NCI-H524 (cell line): ENCODE measurements around the gene RERG.
A peak's percentile ranks its signal among the peaks of the same experiment; 100 is the strongest.

Experiments
- DNase-seq, 2 experiments: peaks; one replicate each; lab custom pipeline; 2025; lab: John Stamatoyannopoulos, UW

RERG gene

DNA sequence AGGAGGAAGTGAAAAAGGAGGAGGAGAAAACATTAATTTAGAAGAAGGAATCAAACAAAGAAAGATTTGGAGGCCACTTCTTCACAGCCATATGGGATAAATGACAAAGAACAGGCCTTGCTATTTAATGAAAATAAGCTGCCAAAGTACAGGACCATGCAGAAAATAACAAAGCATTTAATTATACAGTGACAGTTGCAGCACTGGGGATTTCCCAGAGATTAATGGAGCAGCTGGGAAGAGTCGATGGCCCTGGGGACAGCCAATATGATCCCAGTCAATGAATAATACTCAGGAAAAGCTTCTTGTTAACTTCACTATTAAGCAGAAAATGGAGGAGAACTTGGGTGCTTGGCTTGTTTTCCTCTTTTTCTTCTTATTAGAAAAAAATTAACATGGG lies 34.6 kb downstream of the RERG start:
- peak; percentile 75 to 86 for DNase-seq

DNA sequence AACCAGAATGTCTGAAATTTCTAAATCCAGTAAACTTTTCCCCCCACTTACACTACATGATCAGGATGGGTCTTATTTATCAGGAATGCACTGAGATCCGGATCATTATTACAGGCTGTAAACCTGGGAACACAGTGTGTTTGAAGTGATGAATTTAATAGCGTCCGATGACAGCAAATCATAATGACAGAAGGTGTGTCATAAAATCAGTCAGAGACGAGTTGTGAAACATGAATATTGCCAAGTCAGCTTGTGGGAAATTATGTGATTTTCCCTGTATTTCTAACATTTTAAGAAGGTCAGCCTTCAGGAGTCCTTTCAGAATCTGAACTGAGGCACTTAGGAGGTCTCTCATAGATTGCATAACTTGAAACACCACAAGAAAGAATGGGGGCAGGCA lies 36.7 kb downstream of the RERG start:
- DNase-seq, result no peak

DNA sequence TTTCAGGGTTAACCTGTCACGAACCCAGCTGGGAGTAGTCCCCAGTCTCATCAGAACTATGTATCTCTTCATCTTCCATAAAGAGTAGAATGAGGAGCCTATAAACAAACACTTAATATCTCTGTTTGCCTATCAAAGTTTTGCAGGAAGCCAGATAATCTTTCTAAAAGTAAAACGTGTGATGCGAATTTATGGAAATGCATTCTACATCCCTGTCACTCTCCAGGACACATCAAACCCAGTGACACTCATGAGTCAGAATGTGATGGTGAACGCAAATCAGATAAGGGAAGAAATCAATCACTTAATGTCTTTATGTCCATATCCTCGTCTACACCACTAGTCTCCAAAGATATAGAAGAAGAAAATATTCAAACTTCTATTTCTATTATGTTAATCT lies 37.4 kb downstream of the RERG start:
- DNase-seq, result no peak

DNA sequence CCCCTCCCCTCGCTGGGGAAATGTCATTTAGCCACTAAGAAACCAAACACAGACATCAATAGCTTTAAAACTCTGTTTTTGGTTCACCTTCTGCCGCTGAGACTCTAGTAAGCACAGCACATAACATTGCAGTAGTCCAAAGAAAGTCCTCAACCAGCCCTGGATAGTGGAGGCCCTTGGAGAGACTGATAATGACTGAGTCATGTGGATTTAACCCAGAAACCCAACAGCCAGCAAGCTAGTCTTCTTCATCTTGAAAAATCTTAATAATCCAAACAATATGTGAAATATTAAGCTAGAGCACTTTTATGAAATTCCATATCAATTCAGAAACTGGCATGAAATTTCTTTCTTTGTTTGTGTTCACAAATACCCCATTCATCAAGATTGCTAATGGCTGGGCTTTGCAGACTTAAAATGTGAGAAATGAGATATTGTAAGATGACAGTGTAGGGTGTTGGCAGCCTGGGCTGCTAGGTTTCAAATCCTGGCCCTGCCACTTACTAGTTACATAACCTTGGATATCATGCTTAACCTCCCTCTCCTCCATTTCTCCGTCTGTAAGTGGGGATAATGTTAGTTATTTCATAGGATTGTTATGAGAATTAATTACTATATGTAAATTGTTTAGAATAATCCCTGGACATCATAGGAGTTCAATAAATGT lies 40.1 kb downstream of the RERG start:
- DNase-seq, result no peak

DNA sequence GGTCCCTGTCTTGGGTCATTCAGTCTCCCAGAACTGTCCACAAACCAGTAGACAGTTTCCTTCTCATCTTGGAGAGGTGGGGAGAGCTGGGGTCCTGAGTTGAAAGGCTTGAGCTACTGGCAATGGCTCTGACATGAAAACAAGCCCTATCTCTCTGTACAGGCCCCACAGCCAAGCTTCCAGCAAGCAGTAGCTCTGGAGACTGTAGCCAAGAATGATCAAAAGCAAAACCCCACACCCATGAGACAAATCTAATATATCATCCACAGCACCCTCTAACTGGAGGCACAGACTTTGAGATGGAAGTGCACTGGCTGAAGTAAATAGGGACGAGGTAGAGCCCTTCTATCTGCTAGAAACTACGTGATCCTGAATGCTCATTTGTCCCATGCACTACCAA lies 40.9 kb downstream of the RERG start:
- DNase-seq, result no peak

DNA sequence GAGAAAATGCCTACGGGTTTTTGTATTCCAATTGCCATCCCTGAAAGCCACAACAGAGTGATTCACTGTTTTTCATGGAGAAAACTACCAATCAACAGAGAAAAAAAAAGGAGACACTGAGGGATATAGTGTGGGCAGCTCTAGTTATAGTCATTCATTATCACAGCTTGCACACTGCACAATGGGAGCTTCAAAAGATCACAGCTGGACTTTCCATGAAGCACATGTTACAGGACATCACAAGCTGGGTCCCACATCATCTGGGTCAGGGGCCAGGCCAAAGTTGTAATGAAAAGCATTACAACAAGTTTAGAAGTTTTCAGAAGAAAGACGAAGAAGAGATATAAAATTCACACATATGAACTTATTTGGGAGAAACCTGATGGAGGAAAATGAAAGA lies 41.5 kb downstream of the RERG start:
- no peak for DNase-seq

DNA sequence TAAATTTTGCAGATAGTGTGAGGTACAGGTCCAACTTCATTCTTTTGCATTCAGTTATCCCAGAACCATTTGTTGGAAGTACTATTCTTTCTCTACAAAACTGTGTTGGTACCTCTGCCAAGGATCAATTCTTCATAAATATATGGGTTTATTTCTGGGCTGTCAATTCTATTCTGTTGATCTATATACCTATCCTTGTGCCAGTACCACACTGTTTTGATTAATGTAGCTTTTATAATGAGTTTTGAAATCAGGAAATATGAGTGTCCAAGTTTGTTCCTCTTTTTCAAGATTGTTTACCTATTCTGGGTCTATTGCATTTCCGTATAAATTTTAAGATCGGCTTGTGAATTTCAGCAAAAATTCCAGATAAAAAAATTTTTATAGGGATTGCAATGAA lies 48.1 kb downstream of the RERG start:
- DNase-seq, result no peak

DNA sequence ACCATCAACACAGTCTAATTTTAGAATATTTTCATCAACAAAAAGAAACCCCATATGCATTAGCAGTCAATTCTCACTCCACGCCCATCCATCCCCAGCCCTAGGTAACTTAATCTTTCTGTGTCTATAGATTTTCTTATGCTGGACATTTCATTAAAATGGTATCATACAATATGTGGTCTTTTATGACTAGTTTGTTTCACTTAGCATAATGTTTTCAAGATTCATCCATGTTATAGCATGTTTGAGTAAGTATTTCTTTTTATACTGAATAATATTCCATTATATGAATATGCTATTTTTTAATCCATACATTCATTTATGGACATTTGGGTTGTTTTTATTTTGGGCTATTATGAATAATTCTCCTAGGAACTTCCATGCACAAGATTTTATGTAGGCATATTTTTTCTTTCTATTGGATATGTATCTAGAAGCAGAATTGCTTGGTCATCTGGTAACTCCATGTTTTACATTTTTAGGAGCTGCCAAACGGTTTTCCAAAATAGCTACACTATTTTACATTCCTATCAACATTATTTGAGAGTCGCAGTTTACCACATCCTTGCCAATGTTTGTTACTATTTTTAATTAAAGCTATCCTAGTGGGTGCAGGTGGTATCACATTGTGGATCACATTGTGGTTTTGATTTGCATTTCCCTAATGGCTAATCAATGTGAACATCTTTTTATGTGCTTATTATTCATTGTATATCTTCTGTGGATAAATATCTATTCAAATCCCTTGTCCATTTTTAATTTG lies 49.0 kb downstream of the RERG start:
- DNase-seq, result no peak

DNA sequence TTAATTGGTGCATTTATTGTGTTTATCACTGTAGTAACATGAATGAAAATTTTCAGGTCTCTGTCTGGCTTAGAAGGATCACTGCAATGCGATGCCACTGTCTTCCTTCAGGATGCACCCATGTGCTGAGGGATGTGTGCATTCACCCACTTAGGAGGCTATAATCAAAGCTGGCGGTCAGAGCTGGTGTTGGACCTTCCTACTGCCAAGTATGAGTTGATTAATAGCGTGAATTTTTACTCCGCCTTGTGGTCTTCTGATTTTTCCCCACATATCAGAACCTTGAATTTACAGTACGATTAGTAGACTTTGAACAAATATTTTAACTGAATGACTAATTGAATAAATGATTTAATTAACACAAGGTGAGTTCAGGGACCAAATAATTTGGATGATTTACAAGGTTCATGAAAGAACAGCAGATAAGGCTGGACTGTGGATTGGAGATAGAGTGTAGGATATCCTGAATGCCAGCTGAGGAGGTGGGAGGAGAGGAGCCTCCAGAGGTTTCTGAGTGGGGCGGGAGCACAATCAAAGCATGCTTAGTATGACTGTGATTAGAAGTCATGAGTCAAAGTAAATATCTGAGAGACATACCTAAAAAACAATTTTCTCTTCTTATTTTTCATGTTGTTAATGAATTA lies 50.1 kb downstream of the RERG start:
- no peak for DNase-seq

DNA sequence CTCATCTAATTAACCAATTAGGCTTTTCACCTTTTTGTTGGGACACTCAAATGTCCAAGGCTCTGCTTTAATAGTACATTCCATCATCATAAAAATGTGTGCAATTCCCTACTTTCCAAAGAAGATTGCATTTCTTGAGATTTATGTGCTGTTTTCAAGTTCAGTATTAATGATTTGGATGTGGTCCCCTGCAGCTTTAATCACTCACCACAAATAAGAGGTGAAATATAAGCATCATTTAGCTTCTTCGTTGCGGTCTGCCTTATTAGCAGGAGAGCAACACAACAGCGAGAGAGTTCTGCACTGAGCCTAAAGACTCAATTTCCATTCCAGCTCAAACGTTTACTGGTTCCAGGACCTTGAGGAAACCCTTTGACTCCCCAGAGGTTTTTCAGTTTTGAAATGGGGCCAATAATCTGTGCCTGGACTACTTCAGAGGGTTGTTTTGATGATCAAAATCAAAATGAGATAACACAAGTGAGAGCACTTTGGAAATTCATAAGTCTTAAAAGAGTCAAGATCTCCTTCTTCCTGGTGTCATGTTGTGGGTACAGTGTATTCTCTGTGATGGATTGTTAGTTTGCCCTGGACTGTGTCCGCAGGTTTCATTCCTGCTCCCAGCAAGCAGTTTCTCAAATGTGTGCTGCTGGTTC lies 53.1 kb downstream of the RERG start:
- no peak for DNase-seq

DNA sequence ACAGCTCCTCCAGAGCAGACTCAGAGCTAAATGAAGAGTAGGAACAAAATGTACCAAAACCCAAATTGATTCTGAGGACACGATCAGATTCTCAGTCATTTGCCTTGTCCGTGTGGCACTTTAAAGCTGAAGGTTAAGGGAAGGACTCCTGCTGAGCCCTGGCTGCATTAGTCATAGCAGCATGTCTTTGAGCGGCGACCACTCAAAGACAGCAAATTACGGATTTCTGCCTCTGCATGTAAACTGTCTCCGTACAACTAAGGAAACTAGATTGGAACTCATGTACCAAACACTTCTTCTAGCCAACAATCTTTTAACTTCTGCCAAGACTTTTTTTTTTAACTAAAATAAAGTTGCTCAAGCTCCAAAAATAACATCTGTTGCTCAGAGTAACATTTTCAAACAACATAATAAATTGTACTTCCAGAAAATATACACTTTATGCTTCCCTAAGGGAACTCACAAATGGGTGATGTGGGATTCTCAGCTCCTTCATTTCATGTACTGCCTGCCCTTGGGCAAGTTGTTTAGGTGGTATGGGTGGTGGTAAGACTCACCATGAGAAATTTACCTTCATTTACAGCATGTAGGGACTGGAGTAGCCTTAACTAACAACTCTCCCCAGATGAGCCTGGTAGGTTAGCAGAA lies 56.1 kb downstream of the RERG start:
- no peak for DNase-seq

DNA sequence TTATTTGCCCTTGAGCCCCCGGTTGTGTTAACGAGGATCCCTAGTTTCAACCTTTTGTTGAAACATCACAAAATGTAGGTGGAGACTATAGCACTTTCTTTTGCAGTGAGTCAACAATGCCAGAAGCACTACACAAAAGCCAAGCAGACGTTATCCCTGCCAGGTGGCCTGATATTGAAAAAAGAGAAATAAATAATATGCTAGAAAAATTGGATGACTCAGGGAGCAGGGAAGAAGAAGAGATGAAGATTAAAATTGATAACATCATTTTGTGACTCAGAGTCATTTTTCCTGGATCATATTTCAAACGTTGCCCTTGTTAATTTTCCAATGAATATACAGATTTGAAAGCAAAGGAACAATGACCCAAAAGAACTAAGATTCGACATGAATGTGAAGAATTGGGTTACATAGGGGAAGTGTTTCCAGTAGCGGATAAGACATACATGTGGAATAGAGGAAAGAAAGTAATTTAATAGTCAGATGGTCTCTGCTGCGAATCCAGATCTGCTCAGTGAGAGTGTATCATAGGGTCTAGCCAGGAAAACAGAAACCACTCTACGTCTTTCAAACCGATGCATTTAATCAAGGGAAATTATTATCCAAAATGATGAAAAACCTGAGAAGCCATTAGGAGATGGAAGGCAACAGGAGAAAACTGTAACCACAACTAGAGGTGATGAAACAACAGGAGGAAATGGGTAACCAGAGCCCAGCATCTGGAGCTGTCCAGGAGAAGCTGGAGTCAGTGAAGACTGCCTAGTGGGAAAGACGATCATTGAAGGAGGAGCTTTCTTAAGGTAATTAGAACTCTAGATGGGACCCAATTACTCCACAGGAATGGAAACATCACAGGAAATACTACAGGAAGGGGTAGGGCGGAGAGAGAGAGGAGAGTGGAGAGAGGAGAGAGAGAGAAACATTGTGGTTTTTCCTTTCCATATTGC lies 57.9 kb downstream of the RERG start:
- DNase-seq, result no peak

DNA sequence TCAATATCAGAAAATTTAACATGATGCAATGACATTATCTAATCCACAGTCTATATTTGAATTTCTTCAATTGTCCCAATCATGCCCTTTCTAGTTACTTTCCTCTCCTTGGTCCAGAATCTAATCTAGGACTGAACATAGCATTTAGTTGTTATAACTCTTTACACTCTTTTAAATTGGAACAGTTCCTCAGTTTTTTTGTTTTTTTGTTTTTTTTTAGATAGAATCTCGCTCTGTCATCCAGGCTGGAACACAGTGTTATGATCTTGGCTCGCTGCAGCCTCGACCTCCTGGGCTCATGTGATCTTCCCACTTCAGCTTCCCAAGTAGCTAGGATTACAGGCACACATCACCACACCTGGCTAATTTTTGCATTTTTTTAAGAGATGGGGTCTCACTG lies 63.1 kb downstream of the RERG start:
- DNase-seq, result no peak

DNA sequence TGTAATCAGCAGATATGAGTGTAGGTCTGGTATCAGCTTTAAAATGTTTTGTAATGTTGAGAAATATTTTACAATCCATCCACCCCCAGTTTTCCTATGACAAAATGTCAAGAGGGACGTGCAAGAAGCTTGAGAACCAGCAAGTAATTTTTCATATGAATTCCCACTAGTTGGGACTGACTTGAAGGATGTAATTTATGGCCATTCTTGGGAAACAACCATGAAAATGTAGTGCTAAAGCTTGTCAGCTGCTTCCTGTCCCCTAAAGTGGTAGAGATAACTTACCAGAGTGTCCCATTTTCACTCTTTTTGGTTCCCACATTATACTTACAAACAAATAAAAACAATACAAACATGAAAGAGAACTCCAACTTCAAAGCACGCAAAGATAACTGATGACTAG lies 63.9 kb downstream of the RERG start:
- no peak for DNase-seq

DNA sequence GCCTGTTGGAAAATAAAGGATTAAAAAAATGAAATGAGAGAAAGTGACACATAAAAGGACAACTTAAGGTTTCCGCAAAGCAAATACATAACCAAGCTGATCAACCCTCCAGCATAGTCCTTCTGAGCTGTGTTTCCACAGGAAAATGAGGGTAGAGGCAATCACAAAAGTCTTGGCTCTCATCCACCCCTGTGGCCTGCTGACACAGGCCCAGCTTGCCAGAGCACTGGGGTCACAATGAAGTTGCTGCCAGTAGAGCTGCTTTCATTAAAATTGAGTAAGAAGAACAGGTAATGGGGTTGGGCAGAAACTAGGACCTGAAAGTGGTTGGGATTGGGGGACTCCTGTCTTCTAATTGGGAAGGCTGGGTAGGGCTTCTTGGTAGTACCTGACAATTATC lies 65.9 kb downstream of the RERG start:
- DNase-seq, result no peak

DNA sequence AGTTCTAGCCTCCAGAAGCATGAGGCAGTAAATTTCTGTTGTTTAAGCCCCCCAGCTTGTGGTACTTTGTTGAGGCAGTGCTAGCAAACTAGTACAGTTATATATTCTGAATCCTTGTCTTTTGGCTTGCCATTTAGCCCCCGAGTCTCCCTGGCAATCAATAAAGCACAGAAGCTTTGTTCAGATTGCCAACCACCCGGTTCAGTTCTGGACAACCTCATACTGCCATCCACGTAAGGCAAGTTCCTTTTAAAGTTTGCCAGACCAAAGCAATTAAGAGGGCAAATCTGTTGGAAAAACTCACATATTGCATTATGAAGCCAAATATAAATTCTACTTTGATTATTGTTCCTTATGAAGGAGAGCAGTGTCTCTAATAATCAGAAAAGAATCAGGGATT lies 67.1 kb downstream of the RERG start:
- DNase-seq, result no peak

DNA sequence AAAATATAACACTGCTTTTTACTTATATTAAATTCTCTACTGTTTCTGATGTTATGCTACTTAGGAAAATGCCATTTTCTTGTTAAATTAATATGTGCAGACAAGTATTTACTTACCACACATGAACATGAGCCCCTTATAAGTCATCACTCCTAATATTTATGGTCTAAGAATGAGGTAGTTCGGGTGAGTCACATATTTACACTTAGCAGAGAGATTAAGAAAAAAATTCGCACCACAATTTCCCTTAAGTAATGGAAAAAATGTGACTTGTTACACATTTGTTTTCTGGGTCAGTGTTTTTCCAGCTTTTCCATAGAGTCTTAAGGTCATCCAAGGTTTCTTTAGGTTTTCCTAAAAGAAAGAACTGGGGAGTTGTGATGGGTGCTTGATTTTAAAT lies 68.3 kb downstream of the RERG start:
- DNase-seq, result no peak

DNA sequence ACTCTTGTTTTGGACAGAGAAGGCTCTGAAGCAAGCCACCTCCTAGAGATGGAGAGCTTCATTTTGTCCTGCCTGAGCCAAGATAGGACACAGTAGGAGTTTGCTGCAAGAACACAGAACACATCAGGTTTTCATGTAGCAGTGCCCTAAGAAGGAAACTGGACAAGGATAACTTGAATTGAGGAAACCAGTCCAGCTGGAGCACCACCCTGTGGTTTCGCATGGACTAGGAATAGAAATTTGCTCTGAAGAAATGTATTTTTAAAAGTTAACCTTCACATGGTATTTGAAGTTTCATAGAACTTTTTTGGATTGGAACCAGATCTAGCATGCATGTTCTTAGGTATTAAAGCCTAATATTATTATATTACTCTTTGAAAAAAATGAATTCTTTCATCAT lies 68.8 kb downstream of the RERG start:
- peak; percentile 2 to 6 for DNase-seq

DNA sequence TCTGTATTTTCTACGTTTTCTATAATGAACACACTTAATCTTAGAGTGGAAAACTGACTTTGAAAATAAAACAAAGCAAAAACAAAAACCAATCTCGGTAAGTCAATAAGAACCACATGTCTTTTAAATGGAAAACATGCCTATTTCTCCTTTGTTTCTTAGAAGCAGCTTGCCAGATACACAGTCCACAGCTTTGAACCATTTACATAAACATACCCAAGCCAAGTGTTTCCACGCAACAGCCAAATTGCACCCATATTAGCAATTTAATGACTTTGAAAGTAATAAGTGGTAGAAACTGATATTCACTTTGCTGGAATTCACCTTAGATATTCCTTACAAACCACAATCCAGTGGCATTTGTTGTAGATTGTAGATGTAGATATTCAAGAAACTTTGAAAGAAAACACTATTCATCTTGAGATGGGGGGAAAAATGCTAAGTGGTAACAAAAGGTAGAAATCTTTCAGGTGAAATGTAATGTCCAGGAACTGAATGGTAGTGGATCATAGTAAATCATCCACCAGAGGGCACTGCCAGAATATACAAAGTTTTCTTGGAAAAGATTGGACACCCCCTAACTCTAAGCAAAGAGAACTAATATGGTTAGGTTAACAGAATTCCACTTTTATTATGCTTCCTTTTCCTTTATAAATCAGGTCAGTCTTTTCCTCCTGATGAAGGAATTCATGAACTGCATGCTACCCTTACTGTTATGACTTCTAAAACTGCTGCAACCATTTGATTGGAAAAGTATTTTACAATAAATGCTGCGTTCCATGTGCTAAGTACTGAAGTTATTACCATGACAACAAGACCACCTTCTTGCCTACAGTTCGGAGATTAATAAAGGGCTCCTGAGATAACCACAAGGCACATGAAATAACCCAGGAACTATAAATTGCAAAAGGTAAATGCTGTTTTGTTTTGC lies 69.8 kb downstream of the RERG start:
- DNase-seq, result peak in 1 of 2 experiments; percentile 29

DNA sequence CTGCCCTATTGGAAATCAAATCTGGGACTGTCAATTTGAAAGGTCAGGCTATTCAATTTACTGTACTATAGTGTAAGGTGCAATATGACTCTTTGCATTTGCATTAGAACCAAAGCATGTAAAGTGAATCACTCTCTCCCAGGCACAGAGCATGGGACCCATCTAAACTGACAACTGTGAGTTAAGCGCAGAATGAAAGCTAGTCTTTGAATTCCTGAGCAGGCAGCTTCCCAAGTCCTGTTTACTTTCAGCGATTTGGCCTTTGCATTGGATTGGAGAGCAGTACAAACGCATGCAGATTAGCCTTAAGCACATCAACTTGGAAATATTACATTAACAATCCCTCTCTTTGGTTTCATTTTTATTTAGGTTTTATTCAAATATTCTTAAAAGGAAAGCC lies 74.6 kb downstream of the RERG start:
- DNase-seq, result no peak
